ENCODE measurements around the gene FARS2.

FARS2 gene

GRCh38 chr6:5536644-5537043 is 275.3 kb downstream of the FARS2 start:
- H3K9me3 Mint-ChIP-seq, result no peaks in the 10 kb centered on the region
- H3K4me3 Mint-ChIP-seq, result no peak overlapping the region
- no peak for DNase-seq
- H3K36me3 Mint-ChIP-seq (ENCODE audit: low read depth), result peaks cover 8% of the 10 kb centered on the region
- H3K4me1 Mint-ChIP-seq, result no peaks in the 10 kb centered on the region
- TF ChIP-seq CTCF (IDR thresholded peaks at IDR 0.05), result no peak
- H3K27me3 Mint-ChIP-seq (ENCODE audit: low read depth, poor library complexity), result no peaks in the 10 kb centered on the region
- H3K27ac Mint-ChIP-seq, result no peak overlapping the region

- peaks cover 8% of the 10 kb centered on the region for H3K36me3 Mint-ChIP-seq (ENCODE audit: low read depth)
- no peak overlapping the region for H3K27ac Mint-ChIP-seq
- TF ChIP-seq CTCF (IDR thresholded peaks at IDR 0.05), result no peak
- DNase-seq, result no peak
- H3K4me1 Mint-ChIP-seq, result no peaks in the 10 kb centered on the region
- H3K9me3 Mint-ChIP-seq, result no peaks in the 10 kb centered on the region
- H3K4me3 Mint-ChIP-seq, result no peak overlapping the region
- no peaks in the 10 kb centered on the region for H3K27me3 Mint-ChIP-seq (ENCODE audit: low read depth, poor library complexity)
Observed at GRCh38 chr6:5537132-5537531, 275.8 kb downstream of the FARS2 start.

GRCh38 chr6:5537967-5538366 is 276.7 kb downstream of the FARS2 start:
- H3K4me1 Mint-ChIP-seq, result no peaks in the 10 kb centered on the region
- no peak for DNase-seq
- no peak overlapping the region for H3K27ac Mint-ChIP-seq
- no peaks in the 10 kb centered on the region for H3K27me3 Mint-ChIP-seq (ENCODE audit: low read depth, poor library complexity)
- peaks cover 8% of the 10 kb centered on the region for H3K36me3 Mint-ChIP-seq (ENCODE audit: low read depth)
- H3K9me3 Mint-ChIP-seq, result no peaks in the 10 kb centered on the region
- H3K4me3 Mint-ChIP-seq, result no peak overlapping the region
- no peak for TF ChIP-seq CTCF (IDR thresholded peaks at IDR 0.05)

- H3K36me3 Mint-ChIP-seq (ENCODE audit: low read depth), result peaks cover 13% of the 10 kb centered on the region
- H3K9me3 Mint-ChIP-seq, result no peaks in the 10 kb centered on the region
- no peaks in the 10 kb centered on the region for H3K4me1 Mint-ChIP-seq
- no peaks in the 10 kb centered on the region for H3K27me3 Mint-ChIP-seq (ENCODE audit: low read depth, poor library complexity)
- no peak for DNase-seq
- TF ChIP-seq CTCF (IDR thresholded peaks at IDR 0.05), result no peak
- no peak overlapping the region for H3K27ac Mint-ChIP-seq
- no peak overlapping the region for H3K4me3 Mint-ChIP-seq
Observed at GRCh38 chr6:5540370-5540769, 279.1 kb downstream of the FARS2 start.

- Mint-ChIP-seq H3K9me3 (no peaks in the 10 kb centered on the region), H3K27ac (no peak overlapping the region), H3K36me3 (ENCODE audit: low read depth) (peaks cover 18% of the 10 kb centered on the region), H3K4me1 (no peaks in the 10 kb centered on the region), H3K4me3 (no peak overlapping the region), H3K27me3 (ENCODE audit: low read depth, poor library complexity) (no peaks in the 10 kb centered on the region)
- no peak for TF ChIP-seq CTCF (IDR thresholded peaks at IDR 0.05)
- DNase-seq, result no peak
Observed at GRCh38 chr6:5541025-5541424, 279.7 kb downstream of the FARS2 start.

GRCh38 chr6:5541751-5542432 is 280.6 kb downstream of the FARS2 start:
- TF ChIP-seq CTCF (IDR thresholded peaks at IDR 0.05), result no peak
- Mint-ChIP-seq H3K27me3 (ENCODE audit: low read depth, poor library complexity) (no peaks in the 10 kb centered on the region), H3K36me3 (ENCODE audit: low read depth) (peaks cover 23% of the 10 kb centered on the region), H3K4me1 (no peaks in the 10 kb centered on the region), H3K4me3 (no peak overlapping the region), H3K27ac (no peak overlapping the region), H3K9me3 (no peaks in the 10 kb centered on the region)
- no peak for DNase-seq
